ENCODE measurements around the gene METTL22.

DNA sequence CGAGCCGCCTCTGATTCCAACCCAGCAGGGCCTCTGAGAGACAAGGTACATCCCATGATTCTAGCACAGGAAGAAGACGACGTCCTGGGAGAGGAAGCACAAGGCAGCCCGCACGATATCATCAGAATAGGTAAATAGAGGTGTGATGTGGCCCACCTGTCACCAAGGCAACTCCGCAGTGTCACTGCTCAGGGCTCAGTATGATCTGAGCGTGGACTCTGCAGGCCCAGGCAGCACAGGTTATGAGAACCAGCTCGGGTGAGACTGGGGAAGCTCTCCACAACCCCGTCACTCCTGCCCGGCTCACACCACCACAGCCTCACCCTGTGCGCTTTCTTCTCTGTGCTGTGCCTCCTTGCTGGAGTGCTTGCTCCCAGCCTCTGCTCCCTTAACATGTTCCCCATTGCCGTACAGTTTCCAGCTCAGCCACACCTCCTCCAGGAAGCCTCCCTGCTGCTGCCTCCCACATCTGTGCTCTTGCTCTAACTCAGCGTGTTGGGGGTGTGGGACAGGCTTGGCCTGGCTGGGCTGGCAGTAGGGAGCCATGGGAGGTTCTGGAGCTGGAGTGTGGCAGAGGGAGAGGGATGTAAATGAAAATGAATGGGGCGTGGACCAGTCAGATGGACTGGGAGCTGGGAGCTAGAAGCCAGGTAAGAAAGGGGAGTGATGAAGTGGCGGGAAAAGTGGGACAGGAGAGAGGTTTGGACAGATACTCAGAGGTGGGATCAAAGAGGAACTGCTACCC, 7.7 kb downstream of the METTL22 start:
- TF ChIP-seq CTCF (IDR thresholded peaks at IDR 0.05) (no peak), EZH2 (IDR thresholded peaks at IDR 0.05; ENCODE audit: borderline replicate concordance, insufficient read depth, low read depth, low read length, poor library complexity, severe bottlenecking) (no peak)

All from B cell (primary cell).